ENCODE measurements around the gene CLCA2.

GRCh38 chr1:86453664-86454063 lies 29.7 kb downstream of the CLCA2 start:
- TF ChIP-seq CTCF (conservative IDR thresholded peaks at IDR 0.05 in 1 of 2, IDR thresholded peaks at IDR 0.05 in 1 of 2; ENCODE audit: extremely low read depth in 1 of 2, insufficient read depth in 1 of 2, low read depth in 1 of 2, low read length in 2 of 2): no peak
- no peak for TF ChIP-seq EZH2 (IDR thresholded peaks at IDR 0.05; ENCODE audit: borderline replicate concordance, low read length)

Data from mammary epithelial cell (primary cell).